Neural crest cell (in vitro differentiated cells): ENCODE data around the gene AGXT2. TPM values are rescaled to one million over a fixed set of nuclear protein-coding genes. Genes with fewer than 3 reads are reported as not detected.

Experiments
- DNase-seq: peaks from one replicate; pipeline ENCODE4 v3.0.0; 2021; ENCODE audit warnings: low read depth, mixed read lengths, low spot score
- H3K27ac Mint-ChIP-seq: one replicate; pipeline ENCODE4 v1.8.0; 2021; ENCODE audit warnings: mild to moderate bottlenecking, mixed read lengths; ENCODE audit not compliant: unreplicated experiment
- H3K27me3 Mint-ChIP-seq: 2 replicates; pipeline ENCODE4 v1.8.0; 2021; ENCODE audit warnings: low read depth, mild to moderate bottlenecking, mixed read lengths
- H3K36me3 Mint-ChIP-seq: 2 replicates; pipeline ENCODE4 v1.8.0; 2021; ENCODE audit warnings: low read depth, mild to moderate bottlenecking, mixed read lengths
- H3K4me1 Mint-ChIP-seq: 2 replicates; pipeline ENCODE4 v1.8.0; 2021; ENCODE audit warnings: mixed read lengths
- H3K4me3 Mint-ChIP-seq: one replicate; pipeline ENCODE4 v1.8.0; 2021; ENCODE audit warnings: mild to moderate bottlenecking, mixed read lengths
- H3K9me3 Mint-ChIP-seq: 2 replicates; pipeline ENCODE4 v1.8.0; 2021; ENCODE audit warnings: mixed read lengths
- total RNA-seq: library from RNA; stranded (reverse); gene quantifications from 2 replicates; pipeline ENCODE4 v1.2.1, GENCODE V29; 2021
- TF ChIP-seq, protein P1 (sequence below): fragments of 200-600 bp; sonication (generic); conservative IDR thresholded peaks from 2 replicates; pipeline ENCODE4 v1.5.0; 2021; ENCODE audit warnings: antibody characterized with exemption, mild to moderate bottlenecking

Gene AGXT2
- total RNA-seq, 1 donor from 2014 or later, result not detected

- TF ChIP-seq, protein P1, sequence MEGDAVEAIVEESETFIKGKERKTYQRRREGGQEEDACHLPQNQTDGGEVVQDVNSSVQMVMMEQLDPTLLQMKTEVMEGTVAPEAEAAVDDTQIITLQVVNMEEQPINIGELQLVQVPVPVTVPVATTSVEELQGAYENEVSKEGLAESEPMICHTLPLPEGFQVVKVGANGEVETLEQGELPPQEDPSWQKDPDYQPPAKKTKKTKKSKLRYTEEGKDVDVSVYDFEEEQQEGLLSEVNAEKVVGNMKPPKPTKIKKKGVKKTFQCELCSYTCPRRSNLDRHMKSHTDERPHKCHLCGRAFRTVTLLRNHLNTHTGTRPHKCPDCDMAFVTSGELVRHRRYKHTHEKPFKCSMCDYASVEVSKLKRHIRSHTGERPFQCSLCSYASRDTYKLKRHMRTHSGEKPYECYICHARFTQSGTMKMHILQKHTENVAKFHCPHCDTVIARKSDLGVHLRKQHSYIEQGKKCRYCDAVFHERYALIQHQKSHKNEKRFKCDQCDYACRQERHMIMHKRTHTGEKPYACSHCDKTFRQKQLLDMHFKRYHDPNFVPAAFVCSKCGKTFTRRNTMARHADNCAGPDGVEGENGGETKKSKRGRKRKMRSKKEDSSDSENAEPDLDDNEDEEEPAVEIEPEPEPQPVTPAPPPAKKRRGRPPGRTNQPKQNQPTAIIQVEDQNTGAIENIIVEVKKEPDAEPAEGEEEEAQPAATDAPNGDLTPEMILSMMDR, result no peak
- Mint-ChIP-seq H3K4me3 (no peak overlapping the region), H3K36me3 (no peaks in the 10 kb centered on the region), H3K4me1 (peaks cover 10% of the 10 kb centered on the region), H3K9me3 (no peaks in the 10 kb centered on the region), H3K27ac (no peak overlapping the region), H3K27me3 (no peaks in the 10 kb centered on the region)
- DNase-seq, result no peak
Observed at GRCh38 chr5:35092703-35093102, 45.0 kb upstream of the AGXT2 start.

GRCh38 chr5:35091704-35092103 is 44.0 kb upstream of the AGXT2 start:
- no peak overlapping the region for H3K27ac Mint-ChIP-seq
- H3K9me3 Mint-ChIP-seq, result peaks cover 1% of the 10 kb centered on the region
- H3K4me3 Mint-ChIP-seq, result no peak overlapping the region
- peaks cover 11% of the 10 kb centered on the region for H3K4me1 Mint-ChIP-seq
- DNase-seq, result no peak
- TF ChIP-seq, protein P1, result no peak
- peaks cover 2% of the 10 kb centered on the region for H3K27me3 Mint-ChIP-seq
- H3K36me3 Mint-ChIP-seq, result no peaks in the 10 kb centered on the region

GRCh38 chr5:35089334-35090314 is 41.9 kb upstream of the AGXT2 start:
- Mint-ChIP-seq H3K27me3 (peaks cover 3% of the 10 kb centered on the region), H3K36me3 (no peaks in the 10 kb centered on the region), H3K9me3 (peaks cover 2% of the 10 kb centered on the region), H3K4me3 (no peak overlapping the region), H3K4me1 (peaks cover 11% of the 10 kb centered on the region), H3K27ac (no peak overlapping the region)
- TF ChIP-seq, protein P1, result peak; percentile 82
- DNase-seq, result peak; percentile 59

DNA sequence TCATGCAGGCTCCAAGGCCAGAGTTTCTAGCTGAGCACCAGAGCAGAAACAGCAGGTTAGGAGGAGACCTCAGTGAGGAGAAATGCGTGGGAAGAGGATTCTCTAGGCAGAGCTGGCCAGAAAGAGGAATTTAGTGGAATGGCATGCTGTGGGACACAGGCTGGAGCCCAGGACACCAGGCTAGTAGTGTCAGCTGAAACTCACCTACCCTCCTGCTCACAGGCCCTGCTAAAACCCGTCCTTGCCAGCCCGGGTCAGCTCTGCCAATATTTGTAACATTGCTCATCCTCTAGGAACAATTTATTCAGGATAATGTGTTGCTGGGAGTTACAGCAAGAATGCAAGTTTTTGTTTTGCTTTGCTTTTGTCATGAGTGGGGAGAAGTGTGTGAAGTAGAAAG is 40.2 kb upstream of the AGXT2 start:
- H3K4me1 Mint-ChIP-seq, result peaks cover 11% of the 10 kb centered on the region
- H3K27me3 Mint-ChIP-seq, result peaks cover 3% of the 10 kb centered on the region
- no peak for DNase-seq
- TF ChIP-seq, protein P1, result no peak
- no peak overlapping the region for H3K4me3 Mint-ChIP-seq
- no peaks in the 10 kb centered on the region for H3K36me3 Mint-ChIP-seq
- H3K9me3 Mint-ChIP-seq, result peaks cover 2% of the 10 kb centered on the region
- H3K27ac Mint-ChIP-seq, result no peak overlapping the region

DNA sequence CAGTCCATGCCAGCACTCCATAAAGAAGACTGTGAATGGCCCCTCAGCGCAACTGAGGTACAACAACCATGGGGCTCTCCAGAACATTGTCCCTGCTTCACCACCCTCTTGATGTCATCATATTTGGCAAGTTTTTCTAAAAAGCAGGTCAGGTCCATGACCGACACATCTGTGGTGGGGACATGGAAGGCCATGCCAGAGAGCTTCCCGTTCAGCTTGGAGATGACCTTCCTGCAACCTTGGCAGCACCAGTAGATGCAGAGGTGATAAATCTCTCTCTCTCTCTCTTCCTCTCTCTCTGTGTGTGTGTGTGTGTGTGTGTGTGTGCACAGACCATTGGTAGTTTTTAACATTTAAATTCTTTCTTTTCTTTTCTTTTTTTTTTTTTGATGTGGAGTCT is 35.4 kb upstream of the AGXT2 start:
- H3K4me3 Mint-ChIP-seq, result no peak overlapping the region
- peaks cover 5% of the 10 kb centered on the region for H3K4me1 Mint-ChIP-seq
- TF ChIP-seq, protein P1, result no peak
- H3K27ac Mint-ChIP-seq, result no peak overlapping the region
- peaks cover 2% of the 10 kb centered on the region for H3K9me3 Mint-ChIP-seq
- no peaks in the 10 kb centered on the region for H3K36me3 Mint-ChIP-seq
- no peak for DNase-seq
- H3K27me3 Mint-ChIP-seq, result peaks cover 3% of the 10 kb centered on the region
